BLaER1 treated with 17β-estradiol and CSF1 and Interleukin-3, amounts not matched to agents 10 nM and 100 nM (cell line): ENCODE results near the gene ATP6V0A1.
"Not testable (repeated sequence)": the region's sequence is repeated elsewhere in the genome, so short reads cannot be mapped to it uniquely, and the experiment has no call there.

Source experiments
- H3K27ac ChIP-seq, 11 experiments: shearing (Covaris generic); formaldehyde crosslinking; 2 replicates each; pipeline ENCODE4 v1.8.1; 2022
- H3K27me3 ChIP-seq, 11 experiments: shearing (Covaris generic); formaldehyde crosslinking; 2 replicates each; pipeline ENCODE4 v1.8.1; 2022
- H3K36me3 ChIP-seq, 11 experiments: shearing (Covaris generic); formaldehyde crosslinking; 2 replicates each; pipeline ENCODE4 v1.8.1; 2022
- H3K4me1 ChIP-seq, 10 experiments: shearing (Covaris generic); formaldehyde crosslinking; 2 replicates each; pipeline ENCODE4 v1.8.1; 2022
- H3K4me2 ChIP-seq, 11 experiments: shearing (Covaris generic); formaldehyde crosslinking; 2 replicates each; pipeline ENCODE4 v1.8.1; 2022
- H3K4me3 ChIP-seq, 10 experiments: shearing (Covaris generic); formaldehyde crosslinking; 2 replicates each; pipeline ENCODE4 v1.8.1; 2022
- H3K9ac ChIP-seq, 11 experiments: shearing (Covaris generic); formaldehyde crosslinking; 2 replicates each; pipeline ENCODE4 v1.8.1; 2022
- H3K9me3 ChIP-seq, 11 experiments: shearing (Covaris generic); formaldehyde crosslinking; replicated peaks in 1 of 11; 2 replicates each; pipeline ENCODE4 v1.8.1; 2022
- H4K20me1 ChIP-seq, 11 experiments: shearing (Covaris generic); formaldehyde crosslinking; 2 replicates each; pipeline ENCODE4 v1.8.1; 2022
- Cebpa-rat ChIP-seq, 11 experiments: shearing (Covaris generic); IDR thresholded peaks; 2 replicates each; pipeline ENCODE4 v1.8.1; 2022

Gene ATP6V0A1

DNA sequence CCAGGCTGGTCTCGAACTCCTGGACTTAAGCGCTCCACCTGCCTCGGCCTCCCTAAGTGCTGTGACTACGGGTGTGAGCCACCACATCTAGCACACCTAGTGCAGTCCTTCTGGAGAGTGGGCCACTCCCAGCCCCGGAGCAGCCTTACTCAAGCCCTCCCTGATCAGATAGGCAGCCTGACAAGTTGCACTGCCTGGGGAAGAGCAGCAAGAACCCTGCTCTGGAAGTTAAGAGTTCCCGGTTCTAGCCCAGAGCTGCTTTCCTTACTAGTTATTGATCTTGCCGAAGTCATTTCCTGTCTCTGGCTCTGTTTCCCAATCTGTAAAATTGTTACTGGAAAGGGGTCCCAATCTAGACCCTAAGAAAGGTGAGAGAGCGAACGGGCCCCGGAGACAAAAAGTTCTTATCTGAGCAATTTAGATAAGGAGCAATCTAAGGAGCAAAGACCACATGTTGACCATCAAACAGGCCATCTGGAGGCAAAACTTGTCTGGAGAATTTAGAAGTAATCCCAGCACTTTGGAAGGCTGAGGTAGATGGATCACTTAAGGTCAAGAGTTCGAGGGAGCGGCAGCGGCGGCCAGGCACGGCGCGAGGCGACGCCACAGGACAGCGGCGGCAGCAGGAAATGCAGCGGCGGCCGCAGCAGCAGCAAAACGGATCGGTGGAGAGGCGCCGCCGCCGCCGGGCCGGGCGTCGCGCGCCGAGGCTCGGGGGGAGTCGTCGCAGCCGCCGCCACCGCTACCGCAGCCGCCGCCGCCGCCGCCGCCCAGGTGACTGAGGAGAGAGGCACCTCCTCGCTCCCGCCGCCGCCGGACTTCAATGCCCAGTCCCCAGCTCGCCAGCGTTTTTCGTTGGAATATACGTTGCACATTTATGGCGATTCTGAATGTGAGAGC, 73.0 kb downstream of the ATP6V0A1 start:
- H3K4me2 ChIP-seq: peak overlapping the region; percentile 78 to 96 (median 86)
- H3K27ac ChIP-seq: peak overlapping the region; percentile 64 to 80 (median 76)
- H3K27me3 ChIP-seq: no peaks in the 10 kb centered on the region
- peak overlapping the region; percentile 68 to 83 (median 79) for H3K9ac ChIP-seq
- H3K36me3 ChIP-seq: no peaks in the 10 kb centered on the region
- no peak for TF ChIP-seq Cebpa-rat (IDR thresholded peaks at IDR 0.05)
- H3K9me3 ChIP-seq: no peaks in the 10 kb centered on the region
- H3K4me3 ChIP-seq: peak overlapping the region; percentile 52 to 72 (median 63)
- peaks cover 53 to 72% (median 65%) of the 10 kb centered on the region in 10 experiments for H3K4me1 ChIP-seq
- H4K20me1 ChIP-seq: peaks cover 0 to 2% (median 0%) of the 10 kb centered on the region in 11 experiments; a peak in 4 of 22 replicates

DNA sequence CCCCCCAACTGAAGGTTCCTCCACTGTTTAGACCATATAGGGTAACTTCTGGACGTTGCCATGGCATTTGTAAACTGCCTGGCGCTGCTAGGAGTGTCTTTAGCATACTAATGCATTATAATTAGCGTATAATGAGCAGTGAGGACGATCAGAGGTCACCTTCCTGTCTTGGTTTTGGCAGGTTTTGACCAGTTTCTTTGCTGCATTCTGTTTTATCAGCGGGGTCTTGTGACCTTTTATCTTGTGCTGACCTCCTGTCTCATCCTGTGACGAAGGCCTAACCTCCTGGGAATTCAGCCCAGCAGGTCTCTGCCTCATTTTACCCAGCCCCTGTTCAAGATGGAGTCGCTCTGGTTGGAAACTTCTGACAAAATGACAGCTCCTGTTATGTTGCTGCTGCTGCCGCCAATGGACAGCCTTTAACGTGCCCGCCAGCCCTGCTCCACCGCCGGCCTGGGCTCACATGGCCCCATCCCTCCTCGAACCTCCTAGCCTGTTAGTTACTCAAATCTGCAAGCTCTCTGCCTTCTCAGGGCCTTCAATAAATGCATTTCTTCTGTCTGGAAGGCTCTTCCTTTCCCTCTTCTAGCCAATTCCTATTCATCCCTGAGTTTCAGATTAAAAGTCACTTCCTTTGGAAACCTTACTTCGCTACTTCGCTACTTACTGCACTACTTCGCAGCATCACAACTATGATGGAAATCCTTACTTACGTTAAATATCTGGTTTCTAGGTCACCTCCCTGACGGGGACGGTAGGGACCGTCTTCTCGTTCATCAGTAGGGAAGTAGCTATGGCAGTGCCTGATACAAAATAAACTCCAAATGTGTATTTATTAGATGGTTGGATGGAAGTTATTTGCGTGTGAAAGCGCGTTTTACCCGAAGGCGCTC, 76.7 kb downstream of the ATP6V0A1 start:
- H3K27ac ChIP-seq: peak overlapping the region; percentile 88 to 95 (median 91)
- peak overlapping the region; percentile 77 to 97 (median 94) for H3K4me2 ChIP-seq
- peak overlapping the region; percentile 77 to 94 (median 86) for H3K4me3 ChIP-seq
- peaks cover 0 to 30% (median 11%) of the 10 kb centered on the region in 11 experiments; a peak in 11 of 22 replicates for H4K20me1 ChIP-seq
- H3K9ac ChIP-seq: peak overlapping the region; percentile 87 to 96 (median 91)
- H3K36me3 ChIP-seq: peaks cover 15 to 33% (median 21%) of the 10 kb centered on the region in 11 experiments
- H3K4me1 ChIP-seq: peaks cover 46 to 62% (median 56%) of the 10 kb centered on the region in 10 experiments
- TF ChIP-seq Cebpa-rat (IDR thresholded peaks at IDR 0.05): no peak
- H3K27me3 ChIP-seq: no peaks in the 10 kb centered on the region
- H3K9me3 ChIP-seq: no peaks in the 10 kb centered on the region

DNA sequence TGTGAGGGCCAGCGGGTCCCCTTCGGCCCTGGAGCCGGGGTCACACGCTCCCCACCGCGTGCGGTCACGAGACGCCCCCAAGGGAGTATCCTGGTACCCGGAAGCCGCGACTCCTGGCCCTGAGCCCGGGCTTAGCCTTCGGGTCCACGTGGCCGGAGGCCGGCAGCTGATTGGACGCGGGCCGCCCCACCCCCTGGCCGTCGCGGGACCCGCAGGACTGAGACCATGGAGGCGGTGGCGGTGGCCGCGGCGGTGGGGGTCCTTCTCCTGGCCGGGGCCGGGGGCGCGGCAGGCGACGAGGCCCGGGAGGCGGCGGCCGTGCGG, 77.3 kb downstream of the ATP6V0A1 start, which contains the start of gene NAGLU:
NAGLU (plus strand) TSS at position 194 of the 324 bp plus-strand sequence; CDS start at position 226, 32 bp downstream.
- no peaks in the 10 kb centered on the region for H3K9me3 ChIP-seq
- H3K27me3 ChIP-seq: no peaks in the 10 kb centered on the region
- peaks cover 40 to 56% (median 52%) of the 10 kb centered on the region in 10 experiments for H3K4me1 ChIP-seq
- peak within 1 kb of the TSS; percentile 77 to 97 (median 94) for H3K4me2 ChIP-seq
- H3K4me3 ChIP-seq: peak within 1 kb of the TSS; percentile 77 to 94 (median 86)
- peak within 1 kb of the TSS; percentile 87 to 96 (median 91) for H3K9ac ChIP-seq
- peaks cover 19 to 38% (median 26%) of the 10 kb centered on the region in 11 experiments for H3K36me3 ChIP-seq
- peaks cover 0 to 37% (median 11%) of the 10 kb centered on the region in 11 experiments; a peak in 11 of 22 replicates for H4K20me1 ChIP-seq
- peak within 1 kb of the TSS; percentile 88 to 95 (median 91) for H3K27ac ChIP-seq
- TF ChIP-seq Cebpa-rat (IDR thresholded peaks at IDR 0.05): no peak

DNA sequence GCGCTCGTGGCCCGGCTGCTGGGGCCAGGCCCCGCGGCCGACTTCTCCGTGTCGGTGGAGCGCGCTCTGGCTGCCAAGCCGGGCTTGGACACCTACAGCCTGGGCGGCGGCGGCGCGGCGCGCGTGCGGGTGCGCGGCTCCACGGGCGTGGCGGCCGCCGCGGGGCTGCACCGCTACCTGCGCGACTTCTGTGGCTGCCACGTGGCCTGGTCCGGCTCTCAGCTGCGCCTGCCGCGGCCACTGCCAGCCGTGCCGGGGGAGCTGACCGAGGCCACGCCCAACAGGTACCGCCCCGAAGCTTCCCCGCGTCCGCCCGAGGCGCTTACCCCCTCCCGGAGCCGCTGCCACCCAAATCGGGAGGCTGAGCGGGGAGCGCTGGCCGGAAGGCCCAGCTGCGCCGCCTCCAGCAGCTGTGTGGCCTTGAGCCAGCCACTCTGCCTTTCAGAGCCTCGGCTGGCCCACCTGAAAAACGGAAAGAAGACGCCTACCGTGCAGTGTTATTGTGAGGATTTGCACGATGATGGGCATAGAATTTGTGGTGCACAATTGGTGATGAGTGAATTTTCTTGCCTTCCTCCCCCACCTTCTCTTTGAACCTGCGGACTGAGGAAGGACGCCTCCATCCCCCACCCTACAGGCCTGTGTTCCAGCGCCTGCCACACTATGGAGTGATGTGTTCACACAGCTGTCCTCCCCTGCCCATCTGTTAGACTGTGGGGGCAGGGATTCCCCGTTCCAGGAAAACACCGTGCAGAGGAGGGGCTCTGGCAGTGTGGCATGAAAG, 77.9 kb downstream of the ATP6V0A1 start:
- H3K4me1 ChIP-seq: peaks cover 35 to 52% (median 50%) of the 10 kb centered on the region in 10 experiments
- peak overlapping the region; percentile 77 to 94 (median 86) for H3K4me3 ChIP-seq
- TF ChIP-seq Cebpa-rat (IDR thresholded peaks at IDR 0.05): no peak
- H3K9me3 ChIP-seq: no peaks in the 10 kb centered on the region
- H3K9ac ChIP-seq: peak overlapping the region; percentile 87 to 96 (median 91)
- H3K27ac ChIP-seq: peak overlapping the region; percentile 88 to 95 (median 91)
- peak overlapping the region; percentile 77 to 97 (median 94) for H3K4me2 ChIP-seq
- H3K27me3 ChIP-seq: no peaks in the 10 kb centered on the region
- H3K36me3 ChIP-seq: peaks cover 22 to 44% (median 30%) of the 10 kb centered on the region in 11 experiments
- peaks cover 0 to 38% (median 11%) of the 10 kb centered on the region in 11 experiments; a peak in 11 of 22 replicates for H4K20me1 ChIP-seq

DNA sequence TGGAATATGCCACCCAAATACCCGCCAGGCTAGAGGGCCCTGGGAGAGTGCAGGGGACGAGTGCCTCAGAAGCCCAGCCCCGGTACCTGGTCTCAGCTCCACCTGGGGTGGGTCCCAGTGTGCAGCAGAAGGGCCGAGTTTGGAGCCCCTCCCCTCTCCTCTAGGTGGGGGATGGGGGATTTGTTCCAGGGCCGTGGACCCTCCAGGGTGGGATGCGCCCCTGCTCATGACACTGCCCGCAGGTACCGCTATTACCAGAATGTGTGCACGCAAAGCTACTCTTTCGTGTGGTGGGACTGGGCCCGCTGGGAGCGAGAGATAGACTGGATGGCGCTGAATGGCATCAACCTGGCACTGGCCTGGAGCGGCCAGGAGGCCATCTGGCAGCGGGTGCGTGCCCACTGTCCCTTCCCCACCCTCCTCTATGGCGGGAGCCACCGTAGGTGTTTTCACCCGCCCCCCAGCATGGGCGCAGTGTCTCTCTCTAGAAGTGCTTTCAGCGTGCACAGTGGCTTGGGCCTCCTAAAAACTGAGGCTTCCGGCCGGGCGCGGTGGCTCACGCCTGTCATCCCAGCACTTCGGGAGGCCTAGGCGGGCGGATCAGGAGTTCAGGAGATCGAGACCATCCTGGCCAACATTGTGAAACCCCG, 78.6 kb downstream of the ATP6V0A1 start:
- H3K27ac ChIP-seq: peak overlapping the region in 10 of 11 experiments; percentile 88 to 95 (median 92); a peak in 19 of 22 replicates
- H3K4me1 ChIP-seq: peaks cover 29 to 49% (median 43%) of the 10 kb centered on the region in 10 experiments
- H4K20me1 ChIP-seq: peaks cover 0 to 38% (median 11%) of the 10 kb centered on the region in 11 experiments; a peak in 11 of 22 replicates
- H3K9me3 ChIP-seq: no peaks in the 10 kb centered on the region
- H3K4me3 ChIP-seq: peak overlapping the region; percentile 77 to 94 (median 86)
- TF ChIP-seq Cebpa-rat (IDR thresholded peaks at IDR 0.05): no peak
- H3K27me3 ChIP-seq: no peaks in the 10 kb centered on the region
- H3K9ac ChIP-seq: peak overlapping the region; percentile 87 to 96 (median 91)
- H3K36me3 ChIP-seq: peaks cover 24 to 51% (median 37%) of the 10 kb centered on the region in 11 experiments
- peak overlapping the region; percentile 77 to 97 (median 94) for H3K4me2 ChIP-seq

DNA sequence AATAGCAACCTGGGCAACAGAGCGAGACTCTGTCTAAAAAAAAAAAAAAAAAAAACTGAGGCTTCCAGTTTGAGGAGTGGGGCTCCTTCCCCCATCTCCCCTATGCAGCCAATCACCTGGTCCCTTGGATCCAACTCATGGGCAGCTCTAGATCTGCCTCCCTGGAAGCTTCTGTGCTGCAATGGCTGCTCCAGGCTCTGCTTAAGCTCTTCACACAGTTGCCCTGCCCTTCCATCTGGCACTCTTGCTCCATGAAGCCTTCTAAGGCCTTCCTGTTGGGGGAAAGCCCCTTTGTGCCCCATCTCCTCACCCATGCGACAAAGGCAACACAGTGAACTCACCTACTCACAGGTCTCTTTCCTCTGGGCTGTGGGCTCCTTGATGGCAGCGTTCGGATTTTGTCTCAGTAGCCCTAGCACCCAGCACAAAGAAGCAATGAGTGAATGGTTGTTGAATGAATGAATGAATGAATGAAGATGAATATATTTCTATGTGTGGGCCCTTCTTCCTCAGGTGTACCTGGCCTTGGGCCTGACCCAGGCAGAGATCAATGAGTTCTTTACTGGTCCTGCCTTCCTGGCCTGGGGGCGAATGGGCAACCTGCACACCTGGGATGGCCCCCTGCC, 79.3 kb downstream of the ATP6V0A1 start:
- H3K9ac ChIP-seq: peak overlapping the region in 6 of 11 experiments; percentile 89 to 96 (median 92); a peak in 5 of 22 replicates
- TF ChIP-seq Cebpa-rat (IDR thresholded peaks at IDR 0.05): no peak
- H3K4me2 ChIP-seq: peak overlapping the region; percentile 77 to 97 (median 94); a peak in 16 of 22 replicates
- H3K4me1 ChIP-seq: peaks cover 25 to 46% (median 39%) of the 10 kb centered on the region in 10 experiments
- peaks cover 30 to 57% (median 43%) of the 10 kb centered on the region in 11 experiments for H3K36me3 ChIP-seq
- no peaks in the 10 kb centered on the region for H3K27me3 ChIP-seq
- H3K9me3 ChIP-seq: no peaks in the 10 kb centered on the region
- H4K20me1 ChIP-seq: peaks cover 0 to 43% (median 11%) of the 10 kb centered on the region in 11 experiments; a peak in 11 of 22 replicates
- peak overlapping the region in 3 of 10 experiments; percentile 84 to 94 (median 91); a peak in 2 of 20 replicates for H3K4me3 ChIP-seq
- 0 out of 22 replicates have a peak overlapping the region, but pooled peaks of 1 of the 11 experiments have one; percentile 2 for H3K27ac ChIP-seq

DNA sequence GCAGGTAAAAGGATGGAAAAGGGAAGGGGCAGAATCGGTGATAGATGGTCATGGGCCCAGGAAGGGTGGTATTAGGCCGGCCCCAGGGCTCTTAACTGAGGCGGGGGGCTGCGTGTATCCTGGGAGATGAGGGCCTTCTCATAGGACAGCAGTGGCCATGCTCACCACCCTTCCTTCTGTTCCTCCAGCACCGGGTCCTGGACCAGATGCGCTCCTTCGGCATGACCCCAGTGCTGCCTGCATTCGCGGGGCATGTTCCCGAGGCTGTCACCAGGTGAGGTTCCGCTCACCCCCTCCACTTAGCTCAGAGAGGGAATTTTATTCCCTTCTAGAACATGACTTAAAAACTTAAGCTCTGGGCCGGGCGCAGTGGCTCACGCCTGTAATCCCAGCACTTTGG, 79.8 kb downstream of the ATP6V0A1 start:
- Histone ChIP-seq H3K4me3 (no peak overlapping the region), H3K9me3 (no peaks in the 10 kb centered on the region), H3K36me3 (peaks cover 36 to 63% (median 49%) of the 10 kb centered on the region in 11 experiments), H3K27me3 (no peaks in the 10 kb centered on the region), H3K4me2 (peak overlapping the region in 2 of 11 experiments; percentile 89 to 95; a peak in 2 of 22 replicates), H3K9ac (peak overlapping the region in 1 of 11 experiments; percentile 96; a peak in 1 of 22 replicates), H3K27ac (0 out of 22 replicates have a peak overlapping the region, but pooled peaks of 1 of the 11 experiments have one; percentile 2), H3K4me1 (peaks cover 21 to 41% (median 34%) of the 10 kb centered on the region in 10 experiments), H4K20me1 (peaks cover 0 to 49% (median 11%) of the 10 kb centered on the region in 11 experiments; a peak in 11 of 22 replicates)
- TF ChIP-seq Cebpa-rat (IDR thresholded peaks at IDR 0.05): no peak

DNA sequence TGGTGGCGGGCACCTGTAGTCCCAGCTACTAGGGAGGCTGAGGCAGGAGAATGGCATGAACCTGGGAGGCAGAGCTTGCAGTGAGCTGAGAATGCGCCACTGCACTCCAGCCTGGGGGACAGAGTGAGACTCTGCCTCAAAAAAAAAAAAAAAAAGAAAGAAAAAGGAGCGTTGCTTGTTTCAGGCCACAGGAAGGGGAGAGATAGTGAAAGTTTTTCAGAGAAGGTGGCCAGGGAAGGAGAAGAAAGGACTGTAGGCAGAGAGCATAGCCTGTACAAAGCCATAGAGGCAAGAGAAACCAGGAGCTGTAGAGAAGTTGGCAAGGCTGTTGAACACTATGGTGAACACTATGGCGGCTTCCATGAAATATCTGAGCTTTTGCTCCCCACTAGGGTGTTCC, 81.9 kb downstream of the ATP6V0A1 start:
- not testable (repeated sequence) for H3K9me3 ChIP-seq, H3K27ac ChIP-seq, H3K4me3 ChIP-seq, H3K27me3 ChIP-seq, H3K9ac ChIP-seq, H3K4me2 ChIP-seq
- H3K4me1 ChIP-seq: peaks cover 14 to 26% (median 21%) of the 10 kb centered on the region in 10 experiments
- H3K36me3 ChIP-seq: peaks cover 47 to 79% (median 60%) of the 10 kb centered on the region in 11 experiments
- H4K20me1 ChIP-seq: peaks cover 0 to 62% (median 14%) of the 10 kb centered on the region in 11 experiments; a peak in 13 of 22 replicates
